Measurements from ENCODE around the gene CFAP299. TPM values are rescaled to one million over a fixed set of nuclear protein-coding genes. Genes with fewer than 3 reads are reported as not detected.

Gene CFAP299
- total and polyA plus RNA-seq, 2 donors (not counting 3 experiments of a cell fraction or from before 2014, with no cell fraction given): not detected

GRCh38 chr4:80839281-80839680, 503.8 kb downstream of the CFAP299 start:
- dilution Hi-C loops (cut with MboI; ENCODE audit: extremely low pct_ligation_motif_present, low sequenced_read_pairs): no loop called here
- Histone ChIP-seq H3K4me2 (ENCODE audit: insufficient read depth, low read length) (no peak overlapping the region), H2AFZ (ENCODE audit: low read depth, low read length) (no peak overlapping the region), H3K27ac (ENCODE audit: insufficient read depth, low read depth, low read length) (no peak overlapping the region), H3K27me3 (ENCODE audit: control insufficient read depth in 2 of 2, insufficient read depth in 2 of 2, low read length in 2 of 2) (no peaks in the 10 kb centered on the region), H3K79me2 (ENCODE audit: control insufficient read depth, insufficient read depth, low read length) (no peaks in the 10 kb centered on the region), H3K9me3 (replicated peaks; ENCODE audit: control insufficient read depth, insufficient read depth, low read length) (no peaks in the 10 kb centered on the region), H3K36me3 (ENCODE audit: control insufficient read depth in 2 of 2, extremely low read depth in 1 of 2, insufficient read depth in 2 of 2, low read length in 2 of 2) (no peaks in the 10 kb centered on the region), H3K4me1 (ENCODE audit: control insufficient read depth, extremely low read depth, insufficient read depth, low read length) (no peaks in the 10 kb centered on the region), H3K9ac (replicated peaks; ENCODE audit: extremely low read depth, insufficient read depth, low read length) (no peak overlapping the region), H3K9me1 (replicated peaks; ENCODE audit: control insufficient read depth, extremely low read depth, insufficient read depth, low read length) (no peaks in the 10 kb centered on the region), H3K4me3 (replicated peaks in 1 of 3; ENCODE audit: insufficient read depth in 1 of 3, low read depth in 1 of 3, low read length in 3 of 3) (no peak overlapping the region), H4K20me1 (replicated peaks; ENCODE audit: control insufficient read depth, extremely low read depth, insufficient read depth, low read length) (no peaks in the 10 kb centered on the region)
- no TSS peak for BruUV-seq (replicated peaks)
- no peak for DNase-seq (ENCODE audit: low read depth, low spot score)
- FAIRE-seq: no peak
- POLR2A ChIA-PET: no interaction called here
- CTCF ChIA-PET: no interaction called here
- intact Hi-C loops (cut with micrococcal nuclease): no loop called here
- TF ChIP-seq MAX (IDR thresholded peaks at IDR 0.05; ENCODE audit: insufficient read depth, insufficient read length) (no peak), EZH2 (IDR thresholded peaks at IDR 0.05; ENCODE audit: borderline replicate concordance, low read depth, low read length, severe bottlenecking) (no peak), FOS (IDR thresholded peaks at IDR 0.05; ENCODE audit: borderline replicate concordance, insufficient read depth, low read length) (no peak), CTCF (IDR thresholded peaks at IDR 0.05; ENCODE audit: extremely low read depth in 1 of 2, insufficient read depth in 1 of 2, low read depth in 1 of 2, low read length in 2 of 2) (no peak), POLR2A (IDR thresholded peaks at IDR 0.05; ENCODE audit: low read depth, low read length) (no peak), GATA2 (IDR thresholded peaks at IDR 0.05; ENCODE audit: insufficient read depth, insufficient read length, low read depth, low read length) (no peak), MYC (IDR thresholded peaks at IDR 0.05; ENCODE audit: low read depth, low read length) (no peak), POLR2AphosphoS5 (IDR thresholded peaks at IDR 0.05; ENCODE audit: insufficient read depth, low read depth, low read length) (no peak), JUN (IDR thresholded peaks at IDR 0.05; ENCODE audit: borderline replicate concordance, insufficient read depth, insufficient read length, low read depth) (no peak)

Measured in endothelial cell of umbilical vein (primary cell).